HEK293 (cell line): Measurements from ENCODE around the gene EMC6.

ENCODE experiments used
- ATF2 ChIP-seq: fragments of 450-650 bp; formaldehyde crosslinking; IDR thresholded peaks from 2 replicates; pipeline ENCODE4 v1.5.1; 2016; ENCODE audit warnings: missing biosample characterization, missing genetic modification characterization, low read depth
- CTCF ChIP-seq: fragments of 450-650 bp; formaldehyde crosslinking; IDR thresholded peaks from 2 replicates; pipeline ENCODE4 v1.5.1; 2016; ENCODE audit warnings: missing biosample characterization, missing genetic modification characterization
- PRDM10 ChIP-seq: fragments of 450-650 bp; formaldehyde crosslinking; IDR thresholded peaks from 2 replicates; pipeline ENCODE4 v1.5.1; 2016; ENCODE audit warnings: missing biosample characterization, missing genetic modification characterization
- REST ChIP-seq: fragments of 450-650 bp; formaldehyde crosslinking; IDR thresholded peaks from 2 replicates; pipeline ENCODE4 v1.5.1; 2016; ENCODE audit warnings: missing biosample characterization, missing genetic modification characterization
- ZBTB1 ChIP-seq: fragments of 450-650 bp; formaldehyde crosslinking; IDR thresholded peaks from 2 replicates; pipeline ENCODE4 v1.5.1; 2016; ENCODE audit warnings: missing biosample characterization, missing genetic modification characterization
- ZNF10 ChIP-seq: fragments of 450-650 bp; formaldehyde crosslinking; IDR thresholded peaks from 2 replicates; pipeline ENCODE4 v1.5.1; 2017; ENCODE audit warnings: missing biosample characterization, missing genetic modification characterization
- ZNF121 ChIP-seq: fragments of 450-650 bp; formaldehyde crosslinking; IDR thresholded peaks from 2 replicates; pipeline ENCODE4 v1.5.1; 2016; ENCODE audit warnings: missing biosample characterization, missing genetic modification characterization
- ZNF132 ChIP-seq: fragments of 450-650 bp; formaldehyde crosslinking; IDR thresholded peaks from 2 replicates; pipeline ENCODE4 v1.5.1; 2017; ENCODE audit warnings: missing biosample characterization, missing genetic modification characterization, borderline replicate concordance
- ZNF274 ChIP-seq, 2 experiments: fragments of 200-500 bp in 1 of 2; fragments of 450-650 bp in 1 of 2; sonication (Bioruptor generic) in 1 of 2; formaldehyde crosslinking in 1 of 2; IDR thresholded peaks; 2 replicates each; pipeline versions ENCODE4 v1.5.1 to v1.6.1; 2014 to 2016; ENCODE audit warnings: borderline replicate concordance in 1 of 2, inconsistent platforms in 1 of 2, low read length in 1 of 2, missing biosample characterization in 1 of 2, missing genetic modification characterization in 1 of 2
- ZNF280D ChIP-seq: fragments of 450-650 bp; formaldehyde crosslinking; IDR thresholded peaks from 2 replicates; pipeline ENCODE4 v1.5.1; 2016; ENCODE audit warnings: missing biosample characterization, missing genetic modification characterization
- ZNF423 ChIP-seq: fragments of 450-650 bp; formaldehyde crosslinking; IDR thresholded peaks from 2 replicates; pipeline ENCODE4 v1.5.1; 2016; ENCODE audit warnings: missing biosample characterization, missing genetic modification characterization
- ZNF658 ChIP-seq: fragments of 450-650 bp; formaldehyde crosslinking; IDR thresholded peaks from 2 replicates; pipeline ENCODE4; 2016; ENCODE audit warnings: missing biosample characterization, missing genetic modification characterization
- ZNF704 ChIP-seq: fragments of 450-650 bp; formaldehyde crosslinking; IDR thresholded peaks from 2 replicates; pipeline ENCODE4 v1.5.1; 2016; ENCODE audit warnings: missing biosample characterization, missing genetic modification characterization
- ZNF785 ChIP-seq: fragments of 450-650 bp; formaldehyde crosslinking; IDR thresholded peaks from 2 replicates; pipeline ENCODE4 v1.5.1; 2016; ENCODE audit warnings: missing biosample characterization, missing genetic modification characterization

- TF ChIP-seq PRDM10 (tag by site-specific recombination) = no peak
- TF ChIP-seq ZNF132 (tag by site-specific recombination) = no peak
- no peak for TF ChIP-seq REST (tag by site-specific recombination)
- TF ChIP-seq ZNF280D = no peak
- no peak for TF ChIP-seq ZNF10 (tag by site-specific recombination)
- TF ChIP-seq CTCF (tag by site-specific recombination) = no peak
- TF ChIP-seq ATF2 = no peak
- no peak for TF ChIP-seq ZNF274 (IDR thresholded peaks at IDR 0.05; ENCODE audit: low read length)
- TF ChIP-seq ZNF274 (tag by site-specific recombination; IDR thresholded peaks at IDR 0.05; ENCODE audit: borderline replicate concordance) = no peak
- TF ChIP-seq ZNF658 (tag by site-specific recombination) = no peak
- TF ChIP-seq ZNF704 = no peak
- TF ChIP-seq ZNF785 (tag by site-specific recombination) = no peak
- TF ChIP-seq ZNF121 (tag by site-specific recombination) = no peak
- TF ChIP-seq ZNF423 (tag by site-specific recombination) = no peak
- no peak for TF ChIP-seq ZBTB1 (tag by site-specific recombination)
Observed at GRCh38 chr17:3691617-3692067, 23.0 kb downstream of the EMC6 start.
